HL-60 (cell line): Measurements from ENCODE around the gene PIM3.

Experiments
- SPI1 ChIP-seq: IDR thresholded peaks from 2 replicates; pipeline ENCODE4 v1.6.1; 2012; ENCODE audit warnings: low read depth, mild to moderate bottlenecking, borderline replicate concordance
- TF ChIP-seq, protein P1 (sequence below): IDR thresholded peaks from one replicate; pipeline ENCODE4 v1.5.1; 2011; ENCODE audit warnings: low read length, control low read depth, inconsistent platforms; ENCODE audit not compliant: insufficient read depth
- TF ChIP-seq, protein P2 (sequence below): IDR thresholded peaks from 2 replicates; pipeline ENCODE4 v1.6.1; 2012; ENCODE audit warnings: low read depth; ENCODE audit not compliant: insufficient replicate concordance

DNA sequence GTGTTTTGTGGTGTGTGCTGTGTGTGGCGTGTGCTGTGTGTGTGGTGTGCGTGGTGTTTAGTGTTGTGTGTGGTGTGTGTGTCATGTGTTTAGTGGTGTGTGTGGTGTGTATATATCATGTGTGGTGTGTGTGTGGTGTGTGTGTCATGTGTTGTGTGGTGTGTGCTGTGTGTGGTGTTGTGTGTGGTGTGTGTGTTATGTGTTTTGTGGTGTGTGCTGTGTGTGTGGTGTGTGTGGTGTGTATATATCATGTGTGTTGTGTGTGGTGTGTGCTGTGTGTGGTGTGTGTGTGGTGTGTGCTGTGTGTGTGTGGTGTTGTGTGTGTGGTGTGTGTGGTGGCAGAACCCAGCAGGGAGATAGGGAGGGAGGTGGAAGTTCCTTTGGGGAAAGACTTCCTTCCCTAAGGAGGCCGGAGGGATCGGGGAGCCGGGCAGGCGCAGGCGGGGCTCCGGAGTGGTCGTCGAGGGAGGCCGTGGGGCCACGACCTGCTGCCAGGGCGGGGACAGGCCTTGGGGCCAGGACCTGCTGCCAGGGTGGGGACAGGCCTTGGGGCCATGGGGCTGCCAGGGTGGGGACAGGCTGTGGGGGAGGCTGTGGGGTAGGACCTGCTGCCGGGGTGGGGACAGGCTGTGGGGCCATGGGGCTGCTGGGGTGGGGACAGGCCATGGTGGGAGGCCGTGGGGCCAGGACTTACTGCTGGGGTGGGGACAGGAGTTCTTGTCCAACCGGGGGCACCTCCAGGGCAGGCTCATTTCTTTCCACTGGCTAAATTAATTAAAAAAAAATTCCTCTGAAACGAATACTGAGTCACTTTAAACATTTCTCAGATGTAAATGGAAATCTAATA lies 15.2 kb downstream of the PIM3 start:
- TF ChIP-seq, protein P1, sequence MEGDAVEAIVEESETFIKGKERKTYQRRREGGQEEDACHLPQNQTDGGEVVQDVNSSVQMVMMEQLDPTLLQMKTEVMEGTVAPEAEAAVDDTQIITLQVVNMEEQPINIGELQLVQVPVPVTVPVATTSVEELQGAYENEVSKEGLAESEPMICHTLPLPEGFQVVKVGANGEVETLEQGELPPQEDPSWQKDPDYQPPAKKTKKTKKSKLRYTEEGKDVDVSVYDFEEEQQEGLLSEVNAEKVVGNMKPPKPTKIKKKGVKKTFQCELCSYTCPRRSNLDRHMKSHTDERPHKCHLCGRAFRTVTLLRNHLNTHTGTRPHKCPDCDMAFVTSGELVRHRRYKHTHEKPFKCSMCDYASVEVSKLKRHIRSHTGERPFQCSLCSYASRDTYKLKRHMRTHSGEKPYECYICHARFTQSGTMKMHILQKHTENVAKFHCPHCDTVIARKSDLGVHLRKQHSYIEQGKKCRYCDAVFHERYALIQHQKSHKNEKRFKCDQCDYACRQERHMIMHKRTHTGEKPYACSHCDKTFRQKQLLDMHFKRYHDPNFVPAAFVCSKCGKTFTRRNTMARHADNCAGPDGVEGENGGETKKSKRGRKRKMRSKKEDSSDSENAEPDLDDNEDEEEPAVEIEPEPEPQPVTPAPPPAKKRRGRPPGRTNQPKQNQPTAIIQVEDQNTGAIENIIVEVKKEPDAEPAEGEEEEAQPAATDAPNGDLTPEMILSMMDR = no peak
- TF ChIP-seq, protein P2, sequence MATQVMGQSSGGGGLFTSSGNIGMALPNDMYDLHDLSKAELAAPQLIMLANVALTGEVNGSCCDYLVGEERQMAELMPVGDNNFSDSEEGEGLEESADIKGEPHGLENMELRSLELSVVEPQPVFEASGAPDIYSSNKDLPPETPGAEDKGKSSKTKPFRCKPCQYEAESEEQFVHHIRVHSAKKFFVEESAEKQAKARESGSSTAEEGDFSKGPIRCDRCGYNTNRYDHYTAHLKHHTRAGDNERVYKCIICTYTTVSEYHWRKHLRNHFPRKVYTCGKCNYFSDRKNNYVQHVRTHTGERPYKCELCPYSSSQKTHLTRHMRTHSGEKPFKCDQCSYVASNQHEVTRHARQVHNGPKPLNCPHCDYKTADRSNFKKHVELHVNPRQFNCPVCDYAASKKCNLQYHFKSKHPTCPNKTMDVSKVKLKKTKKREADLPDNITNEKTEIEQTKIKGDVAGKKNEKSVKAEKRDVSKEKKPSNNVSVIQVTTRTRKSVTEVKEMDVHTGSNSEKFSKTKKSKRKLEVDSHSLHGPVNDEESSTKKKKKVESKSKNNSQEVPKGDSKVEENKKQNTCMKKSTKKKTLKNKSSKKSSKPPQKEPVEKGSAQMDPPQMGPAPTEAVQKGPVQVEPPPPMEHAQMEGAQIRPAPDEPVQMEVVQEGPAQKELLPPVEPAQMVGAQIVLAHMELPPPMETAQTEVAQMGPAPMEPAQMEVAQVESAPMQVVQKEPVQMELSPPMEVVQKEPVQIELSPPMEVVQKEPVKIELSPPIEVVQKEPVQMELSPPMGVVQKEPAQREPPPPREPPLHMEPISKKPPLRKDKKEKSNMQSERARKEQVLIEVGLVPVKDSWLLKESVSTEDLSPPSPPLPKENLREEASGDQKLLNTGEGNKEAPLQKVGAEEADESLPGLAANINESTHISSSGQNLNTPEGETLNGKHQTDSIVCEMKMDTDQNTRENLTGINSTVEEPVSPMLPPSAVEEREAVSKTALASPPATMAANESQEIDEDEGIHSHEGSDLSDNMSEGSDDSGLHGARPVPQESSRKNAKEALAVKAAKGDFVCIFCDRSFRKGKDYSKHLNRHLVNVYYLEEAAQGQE = no peak
- TF ChIP-seq SPI1 = no peak
